SH-SY5Y (cell line): ENCODE results near the gene HOXD9.

Experiments used
- GATA2 ChIP-seq: IDR thresholded peaks from 2 replicates; pipeline ENCODE4 v1.6.1; 2011; ENCODE audit warnings: mild to moderate bottlenecking, low read depth, low read length
- GATA3 ChIP-seq: IDR thresholded peaks from 2 replicates; pipeline ENCODE4 v1.6.1; 2011; ENCODE audit warnings: low read depth, mild to moderate bottlenecking, low read length, moderate library complexity

DNA sequence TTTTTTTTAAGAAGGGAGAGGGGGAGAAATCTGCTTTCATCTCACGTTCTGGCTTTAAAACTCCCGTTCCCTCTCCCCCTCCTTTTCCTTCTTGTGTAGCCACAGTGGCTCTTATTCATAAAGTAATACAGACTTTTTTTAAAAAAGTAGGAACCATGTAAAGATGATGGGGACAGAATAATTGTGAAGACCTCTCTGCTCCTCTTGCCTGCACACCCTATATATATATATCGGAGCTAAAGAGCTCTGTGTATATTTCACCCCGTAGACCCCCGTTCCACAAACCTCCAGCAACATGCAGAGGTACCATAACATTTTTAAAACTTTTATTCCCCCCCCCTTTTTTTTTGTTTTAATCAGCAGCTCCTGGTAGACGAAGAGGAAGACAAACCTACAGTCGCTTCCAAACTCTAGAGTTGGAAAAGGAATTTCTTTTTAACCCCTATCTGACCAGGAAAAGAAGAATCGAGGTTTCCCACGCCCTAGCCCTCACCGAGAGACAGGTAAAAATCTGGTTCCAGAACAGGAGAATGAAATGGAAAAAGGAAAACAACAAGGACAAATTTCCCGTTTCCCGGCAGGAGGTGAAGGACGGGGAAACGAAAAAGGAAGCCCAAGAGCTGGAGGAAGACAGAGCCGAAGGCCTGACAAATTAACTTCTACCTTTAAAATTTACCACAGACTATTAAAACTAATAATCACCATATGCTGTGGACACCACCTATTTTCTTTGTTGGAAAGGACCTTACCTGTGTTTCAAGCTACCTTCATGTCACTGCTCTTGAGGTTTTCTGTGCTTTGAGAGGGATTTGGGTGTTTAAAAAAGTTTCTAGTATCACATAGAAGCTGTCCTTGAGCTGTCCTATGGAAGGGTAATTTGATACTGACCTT lies 8.7 kb downstream of the HOXD9 start:
- TF ChIP-seq GATA2 (no peak), GATA3 (no peak)
